GM21381 (cell line): ENCODE results near the gene SYT9.

Experiments
- ATAC-seq: cut with Tn5 transposase; IDR thresholded peaks from one replicate; pipeline ENCODE4 v1.9.1; 2021; ENCODE audit warnings: mild to moderate bottlenecking, moderate library complexity; ENCODE audit not compliant: unreplicated experiment

Gene SYT9

GRCh38 chr11:7251836-7252682, at the start of gene SYT9:
Gene SYT9, plus strand, starts transcription at chr11:7251904. Its CDS starts 283 bp downstream, at chr11:7252187.
- peak; percentile 81 for ATAC-seq

- ATAC-seq: no peak
Observed at GRCh38 chr11:7202412-7202811, 49.3 kb upstream of the SYT9 start.

DNA sequence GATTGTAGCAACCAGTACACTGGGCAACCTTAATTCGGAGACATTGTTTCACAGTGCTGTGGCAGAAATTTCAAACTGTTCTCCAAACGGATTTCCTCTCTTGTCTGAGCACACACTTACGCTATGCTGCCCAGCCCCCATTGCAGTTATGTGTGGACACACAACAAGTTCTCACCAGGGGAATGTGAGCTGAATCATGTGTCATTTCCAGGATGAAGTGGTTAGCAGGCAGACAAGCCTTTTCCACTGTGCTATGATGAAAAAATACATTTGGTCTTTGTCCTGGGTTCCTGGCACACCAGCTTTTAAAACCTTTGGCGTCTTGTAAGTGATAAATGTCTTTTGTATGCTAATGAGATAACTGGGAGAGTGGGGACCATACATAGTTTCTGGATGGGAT, 46.9 kb upstream of the SYT9 start:
- no peak for ATAC-seq

GRCh38 chr11:7208391-7208790, 43.3 kb upstream of the SYT9 start:
- no peak for ATAC-seq

DNA sequence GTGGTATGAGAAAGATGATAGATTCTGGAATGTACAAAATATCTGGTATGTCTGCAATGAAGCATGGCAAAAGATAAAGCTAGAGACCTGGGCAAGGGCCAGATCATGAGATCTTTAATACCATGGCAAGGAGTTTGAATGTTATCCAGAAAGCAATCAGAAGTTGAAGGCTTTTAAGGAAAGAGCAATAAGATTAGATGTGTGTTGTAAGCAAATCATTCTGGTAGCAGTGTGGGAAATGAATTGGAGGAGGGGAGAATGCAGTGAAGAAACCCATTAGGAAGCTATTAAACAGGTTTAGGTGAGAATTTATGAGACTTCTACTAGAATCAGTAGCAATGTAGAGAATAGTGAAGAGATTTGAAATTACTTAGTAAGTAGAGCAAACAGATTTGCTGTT, 32.2 kb upstream of the SYT9 start:
- ATAC-seq: no peak

DNA sequence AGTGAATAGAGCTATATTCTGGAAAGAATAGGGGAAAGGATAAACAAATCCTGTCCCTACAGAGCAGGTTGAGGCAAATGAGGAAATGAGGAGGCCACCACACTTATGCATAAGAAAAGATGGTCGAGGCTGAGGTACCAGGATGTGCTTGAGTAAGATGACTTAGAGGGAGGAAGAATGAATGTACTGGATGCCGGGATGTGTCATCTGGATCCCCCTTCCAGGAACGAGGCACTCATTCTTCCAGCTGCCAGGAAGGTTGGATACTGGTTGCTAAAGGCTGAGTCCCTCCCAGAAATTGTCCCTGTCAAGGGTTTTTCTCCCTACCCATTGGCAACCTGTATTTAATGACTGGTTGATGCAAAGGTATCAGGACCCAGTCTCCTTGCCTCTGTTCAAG, 31.1 kb upstream of the SYT9 start:
- no peak for ATAC-seq

- ATAC-seq: no peak
Observed at GRCh38 chr11:7222619-7223018, 29.1 kb upstream of the SYT9 start.

- ATAC-seq: no peak
Observed at GRCh38 chr11:7239877-7240276, 11.8 kb upstream of the SYT9 start.

- ATAC-seq: no peak
Observed at GRCh38 chr11:7245341-7245740, 6.4 kb upstream of the SYT9 start.

GRCh38 chr11:7246179-7246578, 5.5 kb upstream of the SYT9 start:
- no peak for ATAC-seq

- ATAC-seq: no peak
Observed at GRCh38 chr11:7250166-7250565, 1.5 kb upstream of the SYT9 start.

GRCh38 chr11:7251487-7251835, 243 bp upstream of the SYT9 start:
- ATAC-seq: no peak

- no peak for ATAC-seq
Observed at GRCh38 chr11:7252683-7253213, 1.0 kb downstream of the SYT9 start.

DNA sequence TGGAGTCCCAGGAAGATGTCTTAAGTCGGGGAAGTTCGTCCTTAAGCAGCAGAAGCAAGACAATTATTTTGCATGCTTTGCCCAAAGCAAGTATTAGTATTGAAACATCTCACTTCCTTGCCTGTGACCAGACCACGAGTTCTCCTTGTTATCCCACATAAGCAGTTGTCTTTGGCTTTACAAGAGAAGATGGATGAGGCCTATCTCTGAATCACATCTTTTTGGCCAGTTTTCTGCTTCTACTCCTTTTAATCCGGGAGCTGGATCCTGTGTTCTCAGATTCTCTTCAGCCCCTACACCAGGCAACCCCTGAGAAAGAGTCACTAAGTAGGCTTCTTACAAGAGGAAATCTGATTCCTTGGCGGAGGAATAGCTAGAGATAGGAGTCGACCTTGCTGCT, 2.1 kb downstream of the SYT9 start:
- no peak for ATAC-seq

DNA sequence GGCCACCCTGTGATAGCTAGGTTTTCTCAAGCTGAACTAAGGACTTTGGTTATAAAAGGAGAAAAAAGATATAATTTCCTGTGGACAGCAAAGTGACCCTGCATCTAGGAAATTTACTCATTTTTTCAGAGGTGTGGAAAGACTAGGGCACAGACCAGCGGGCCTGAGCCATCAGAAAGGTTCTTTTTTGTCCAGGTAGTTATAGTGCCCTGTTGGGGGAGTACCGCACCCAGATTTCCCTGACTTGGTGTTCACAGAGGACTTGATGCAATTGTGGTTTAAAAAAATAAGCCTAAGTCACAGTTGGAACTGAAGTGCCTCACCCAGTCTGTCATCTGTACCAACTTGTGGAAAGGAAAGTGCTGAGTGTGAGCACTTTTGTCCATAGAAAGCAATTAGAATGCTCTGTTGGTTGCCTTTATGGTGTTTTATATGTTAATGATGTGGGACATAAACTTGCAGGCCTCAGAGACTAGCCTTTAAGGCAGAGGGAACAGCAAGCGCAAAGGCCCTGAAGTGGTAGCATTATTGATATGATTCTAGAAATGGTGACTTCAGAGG, 3.1 kb downstream of the SYT9 start:
- no peak for ATAC-seq

DNA sequence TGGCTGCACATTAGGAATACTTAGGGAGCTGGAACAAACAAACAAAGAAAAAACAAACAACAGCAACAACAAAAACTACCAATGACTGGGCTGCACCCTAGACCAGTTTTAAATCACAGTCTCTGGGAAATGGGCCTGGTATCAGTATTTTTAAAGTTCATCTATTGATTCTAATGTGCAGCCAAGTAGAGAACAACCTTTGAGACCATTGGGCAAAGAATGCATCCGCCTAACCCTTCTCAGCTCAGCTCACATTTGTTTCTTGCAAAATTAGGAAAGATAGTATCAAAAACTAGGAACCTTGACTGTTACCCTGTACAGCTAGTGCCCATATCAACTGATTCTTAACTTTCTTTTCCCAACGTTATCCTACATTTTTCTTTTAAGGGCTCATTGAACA, 5.2 kb downstream of the SYT9 start:
- no peak for ATAC-seq

- ATAC-seq: no peak
Observed at GRCh38 chr11:7257724-7258123, 6.0 kb downstream of the SYT9 start.

DNA sequence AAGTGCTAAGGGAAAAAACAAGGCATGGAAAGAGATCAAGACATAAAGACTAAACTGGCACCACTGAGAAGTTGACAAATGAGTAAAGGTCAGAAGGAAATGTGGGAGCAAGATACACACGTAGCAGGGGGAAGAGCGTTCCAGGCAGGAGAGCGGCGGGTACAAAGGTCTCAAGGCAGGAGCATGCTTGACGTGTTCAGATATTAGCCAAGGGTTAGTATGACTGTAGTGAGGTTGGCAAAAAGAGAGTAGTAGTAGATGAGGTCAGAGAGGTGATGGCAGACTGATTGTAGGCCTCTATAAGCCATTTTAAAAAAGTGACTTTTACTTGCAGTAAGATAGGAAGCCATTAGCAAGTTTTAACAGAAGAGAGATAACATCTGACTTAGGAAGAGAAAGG, 9.9 kb downstream of the SYT9 start:
- ATAC-seq: no peak

- ATAC-seq: no peak
Observed at GRCh38 chr11:7262672-7263071, 11.0 kb downstream of the SYT9 start.

DNA sequence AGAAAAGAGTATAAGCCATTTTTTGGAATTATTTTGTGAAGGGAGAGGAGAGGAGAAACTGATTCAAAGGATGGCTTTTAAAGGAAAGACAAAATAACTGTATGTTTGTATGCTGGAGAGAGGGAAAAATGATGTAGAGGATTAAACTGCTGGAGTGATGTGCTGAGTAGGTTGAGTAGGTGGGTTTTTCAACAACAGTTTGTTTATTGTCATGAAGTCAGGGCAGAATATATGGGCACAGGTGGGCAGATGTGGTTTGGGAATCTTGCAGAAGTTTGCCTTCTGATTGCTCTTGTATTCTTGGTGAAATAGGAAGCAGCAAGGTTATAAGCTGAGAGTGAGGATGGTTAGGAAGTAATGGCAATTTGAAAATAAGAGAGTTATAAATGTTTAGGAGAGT, 12.1 kb downstream of the SYT9 start:
- no peak for ATAC-seq

GRCh38 chr11:7268758-7269157, 17.1 kb downstream of the SYT9 start:
- ATAC-seq: no peak

GRCh38 chr11:7270233-7270865, 18.6 kb downstream of the SYT9 start:
- no peak for ATAC-seq
